ENCODE data around the gene CTDSPL.

DNA sequence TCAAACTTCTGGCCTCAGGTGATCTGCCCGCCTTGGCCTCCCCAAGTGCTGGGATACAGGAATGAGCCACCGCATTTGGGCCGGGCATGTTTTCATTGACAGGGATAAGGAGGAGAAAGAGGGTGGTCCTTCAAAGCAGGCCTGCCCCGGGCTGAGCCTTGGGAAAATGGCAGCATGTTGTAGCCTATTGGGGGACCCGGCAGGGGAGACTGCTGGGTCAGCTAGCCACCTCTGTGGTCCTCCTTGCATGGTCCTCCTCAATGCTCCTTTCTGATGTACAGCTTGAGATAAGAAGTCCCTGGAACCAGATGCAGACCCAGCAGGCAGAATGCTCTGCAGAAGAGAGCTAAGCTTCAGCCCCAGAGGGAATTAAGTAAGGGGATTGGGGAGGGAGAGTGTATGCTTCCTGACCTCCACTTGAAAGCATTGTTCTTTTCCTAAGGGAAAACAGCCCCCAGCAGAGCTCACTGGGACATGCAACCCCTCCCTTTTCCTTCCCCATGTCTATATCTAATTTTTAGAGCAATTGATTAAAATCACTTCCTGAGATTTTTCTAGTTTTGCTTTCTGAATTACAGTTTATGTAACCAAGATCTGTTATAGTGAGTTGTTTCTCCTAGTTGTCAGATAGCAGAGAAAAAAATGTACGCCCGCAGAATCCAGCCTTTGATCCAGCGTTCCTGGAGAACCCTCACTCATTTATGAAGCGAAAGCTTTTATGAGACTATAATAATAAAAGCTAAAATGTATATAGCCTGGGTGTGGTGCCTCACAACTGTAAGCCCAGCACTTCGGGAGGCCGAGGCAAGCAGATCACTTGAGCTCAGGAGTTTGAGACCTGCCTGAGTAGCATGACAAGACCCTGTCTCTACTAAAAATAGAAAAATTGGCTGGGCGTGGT lies 80.2 kb downstream of the CTDSPL start:
- TF ChIP-seq EZH2 (IDR thresholded peaks at IDR 0.05): no peak
- TF ChIP-seq POLR2AphosphoS5 (IDR thresholded peaks at IDR 0.05; ENCODE audit: borderline replicate concordance, low read depth, low read length): no peak
- no peak for TF ChIP-seq FOXP2 (optimal IDR thresholded peaks at IDR 0.05; ENCODE audit: control extremely low read depth, extremely low read length, insufficient read depth)
